Gastroesophageal sphincter (tissue), 3 donors: ENCODE measurements around the gene THSD4.

Experiments
- POLR2A ChIP-seq, 2 donors: fragments of 450-650 bp; IDR thresholded peaks; one replicate each; pipeline ENCODE4 v1.6.1; 2017; ENCODE audit warnings: antibody characterized with exemption in 2 of 2, mild to moderate bottlenecking in 2 of 2, moderate library complexity in 1 of 2
- TF ChIP-seq, protein P1 (sequence below), 4 experiments: fragments of 200-600 bp in 2 of 4; fragments of 450-650 bp in 2 of 4; sonication (generic) in 1 of 4; IDR thresholded peaks; one replicate each; pipeline ENCODE4 v1.5.1; 2017 to 2019; ENCODE audit warnings: antibody characterized with exemption in 4 of 4, mild to moderate bottlenecking in 2 of 4, moderate library complexity in 2 of 4

DNA sequence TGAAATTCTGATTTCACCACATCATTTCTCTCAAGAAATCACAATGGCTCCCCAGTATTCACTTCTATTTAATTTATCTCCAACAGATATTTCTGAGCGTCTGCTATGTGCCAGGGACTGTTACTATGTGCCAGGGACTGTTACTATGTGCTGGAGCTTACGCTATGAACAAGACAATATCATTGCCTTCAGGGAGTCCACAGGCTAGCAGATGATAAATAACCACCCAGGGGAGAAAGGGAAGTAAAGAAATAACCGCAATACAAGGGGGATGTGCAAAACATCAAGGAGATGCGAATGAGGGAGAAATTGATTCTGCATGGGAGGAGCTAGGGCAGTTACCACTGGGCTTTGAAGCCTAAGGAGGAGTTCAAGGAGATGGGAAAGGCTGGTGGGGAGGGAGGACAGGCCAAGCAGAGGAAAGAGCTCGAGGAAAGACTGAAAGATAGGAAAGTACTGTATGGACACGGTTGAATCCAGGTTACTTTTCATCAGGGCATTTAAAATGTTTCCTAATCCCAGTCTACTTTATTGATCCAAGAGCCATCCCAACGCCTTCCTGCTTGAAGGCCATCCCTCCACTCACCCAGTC is 2.5 kb downstream of the THSD4 start:
- TF ChIP-seq, protein P1, sequence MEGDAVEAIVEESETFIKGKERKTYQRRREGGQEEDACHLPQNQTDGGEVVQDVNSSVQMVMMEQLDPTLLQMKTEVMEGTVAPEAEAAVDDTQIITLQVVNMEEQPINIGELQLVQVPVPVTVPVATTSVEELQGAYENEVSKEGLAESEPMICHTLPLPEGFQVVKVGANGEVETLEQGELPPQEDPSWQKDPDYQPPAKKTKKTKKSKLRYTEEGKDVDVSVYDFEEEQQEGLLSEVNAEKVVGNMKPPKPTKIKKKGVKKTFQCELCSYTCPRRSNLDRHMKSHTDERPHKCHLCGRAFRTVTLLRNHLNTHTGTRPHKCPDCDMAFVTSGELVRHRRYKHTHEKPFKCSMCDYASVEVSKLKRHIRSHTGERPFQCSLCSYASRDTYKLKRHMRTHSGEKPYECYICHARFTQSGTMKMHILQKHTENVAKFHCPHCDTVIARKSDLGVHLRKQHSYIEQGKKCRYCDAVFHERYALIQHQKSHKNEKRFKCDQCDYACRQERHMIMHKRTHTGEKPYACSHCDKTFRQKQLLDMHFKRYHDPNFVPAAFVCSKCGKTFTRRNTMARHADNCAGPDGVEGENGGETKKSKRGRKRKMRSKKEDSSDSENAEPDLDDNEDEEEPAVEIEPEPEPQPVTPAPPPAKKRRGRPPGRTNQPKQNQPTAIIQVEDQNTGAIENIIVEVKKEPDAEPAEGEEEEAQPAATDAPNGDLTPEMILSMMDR (IDR thresholded peaks at IDR 0.05) = no peak
- TF ChIP-seq POLR2A (IDR thresholded peaks at IDR 0.05) = no peak
